ENCODE measurements around the gene VWA8.
"Not testable (repeated sequence)": the region's sequence is repeated elsewhere in the genome, so short reads cannot be mapped to it uniquely, and the experiment has no call there.

The VWA8 gene

GRCh38 chr13:41650706-41651105 lies 310.2 kb downstream of the VWA8 start:
- Histone ChIP-seq H3K27ac (no peak overlapping the region), H3K27me3 (ENCODE audit: insufficient read depth, low read depth, severe bottlenecking) (no peaks in the 10 kb centered on the region)
- no peak for TF ChIP-seq CTCF (IDR thresholded peaks at IDR 0.05; ENCODE audit: low read depth, low read length)

GRCh38 chr13:41649659-41650058 lies 311.2 kb downstream of the VWA8 start:
- Histone ChIP-seq H3K9me3 (ENCODE audit: severe bottlenecking) (no peaks in the 10 kb centered on the region), H3K36me3 (no peaks in the 10 kb centered on the region), H3K27ac (no peak overlapping the region), H3K27me3 (ENCODE audit: insufficient read depth, low read depth, severe bottlenecking) (no peaks in the 10 kb centered on the region), H3K4me3 (ENCODE audit: low read depth, low read length) (no peak overlapping the region)
- TF ChIP-seq CTCF (IDR thresholded peaks at IDR 0.05; ENCODE audit: low read depth, low read length), result 0 out of 2 replicates have a peak, but pooled peaks have one; percentile 22
- DNase-seq, result no peak

More at GRCh38 chr13:41650706-41651105, 310.2 kb downstream of the VWA8 start:
- DNase-seq, result no peak
- Histone ChIP-seq H3K9me3 (ENCODE audit: severe bottlenecking) (no peaks in the 10 kb centered on the region), H3K36me3 (no peaks in the 10 kb centered on the region), H3K4me3 (ENCODE audit: low read depth, low read length) (no peak overlapping the region)

GRCh38 chr13:41648314-41648935 lies 312.5 kb downstream of the VWA8 start:
- Histone ChIP-seq H3K27me3 (ENCODE audit: insufficient read depth, low read depth, severe bottlenecking) (no peaks in the 10 kb centered on the region), H3K36me3 (no peaks in the 10 kb centered on the region), H3K9me3 (ENCODE audit: severe bottlenecking) (no peaks in the 10 kb centered on the region), H3K27ac (no peak overlapping the region), H3K4me3 (ENCODE audit: low read depth, low read length) (no peak overlapping the region)
- no peak for DNase-seq
- no peak for TF ChIP-seq CTCF (IDR thresholded peaks at IDR 0.05; ENCODE audit: low read depth, low read length)

- not testable (repeated sequence) for H3K9me3 ChIP-seq (ENCODE audit: severe bottlenecking); H3K27ac ChIP-seq; DNase-seq; H3K27me3 ChIP-seq (ENCODE audit: insufficient read depth, low read depth, severe bottlenecking); H3K36me3 ChIP-seq; H3K4me3 ChIP-seq (ENCODE audit: low read depth, low read length)
Observed at GRCh38 chr13:41647699-41648313, 313.1 kb downstream of the VWA8 start.

- Histone ChIP-seq H3K4me3 (ENCODE audit: low read depth, low read length) (no peak overlapping the region), H3K27ac (no peak overlapping the region), H3K36me3 (no peaks in the 10 kb centered on the region), H3K9me3 (ENCODE audit: severe bottlenecking) (no peaks in the 10 kb centered on the region), H3K27me3 (ENCODE audit: insufficient read depth, low read depth, severe bottlenecking) (no peaks in the 10 kb centered on the region)
- no peak for TF ChIP-seq CTCF (IDR thresholded peaks at IDR 0.05; ENCODE audit: low read depth, low read length)
- no peak for DNase-seq
Observed at GRCh38 chr13:41645331-41645730, 315.6 kb downstream of the VWA8 start.

GRCh38 chr13:41644742-41645141 lies 316.2 kb downstream of the VWA8 start:
- Histone ChIP-seq H3K4me3 (ENCODE audit: low read depth, low read length) (no peak overlapping the region), H3K9me3 (ENCODE audit: severe bottlenecking) (no peaks in the 10 kb centered on the region), H3K36me3 (no peaks in the 10 kb centered on the region), H3K27me3 (ENCODE audit: insufficient read depth, low read depth, severe bottlenecking) (no peaks in the 10 kb centered on the region), H3K27ac (no peak overlapping the region)
- no peak for TF ChIP-seq CTCF (IDR thresholded peaks at IDR 0.05; ENCODE audit: low read depth, low read length)
- DNase-seq, result no peak
